DOHH2 (cell line): ENCODE data around the gene OAT.
A peak's percentile ranks its signal among the peaks of the same experiment; 100 is the strongest.
"Not testable (repeated sequence)": the region's sequence is repeated elsewhere in the genome, so short reads cannot be mapped to it uniquely, and the experiment has no call there.

Experiments used
- H3F3A ChIP-seq: fragments of 200-600 bp; sonication (generic), shearing (Covaris generic); 2 replicates; pipeline ENCODE4 v1.6.0; 2016; ENCODE audit warnings: antibody characterized with exemption, mild to moderate bottlenecking; ENCODE audit not compliant: control insufficient read depth, insufficient read depth
- H3K27ac ChIP-seq: fragments of 200-600 bp; sonication (generic); 2 replicates; pipeline ENCODE4 v1.5.1; 2014; ENCODE audit warnings: low read depth, mild to moderate bottlenecking, low read length, moderate library complexity
- H3K27me3 ChIP-seq: fragments of 200-600 bp; sonication (generic); 2 replicates; pipeline ENCODE4 v1.6.1; 2014; ENCODE audit warnings: mild to moderate bottlenecking, low read length, mixed read lengths; ENCODE audit not compliant: control insufficient read depth
- H3K36me3 ChIP-seq: fragments of 200-600 bp; sonication (generic); 2 replicates; pipeline ENCODE4 v1.6.1; 2014; ENCODE audit warnings: mild to moderate bottlenecking, low read length, moderate library complexity, mixed read lengths; ENCODE audit not compliant: control insufficient read depth
- H3K4me1 ChIP-seq: fragments of 200-600 bp; sonication (generic); 2 replicates; pipeline ENCODE4 v1.6.1; 2014; ENCODE audit warnings: mild to moderate bottlenecking, low read length, mixed read lengths; ENCODE audit not compliant: control insufficient read depth
- H3K4me2 ChIP-seq: fragments of 200-600 bp; sonication (generic); 2 replicates; pipeline ENCODE4 v1.6.0; 2014; ENCODE audit warnings: mild to moderate bottlenecking, low read length, moderate library complexity
- H3K4me3 ChIP-seq: fragments of 200-600 bp; sonication (generic); 2 replicates; pipeline ENCODE4 v1.5.1; 2014; ENCODE audit warnings: mild to moderate bottlenecking, low read length, mixed read lengths
- H3K79me2 ChIP-seq: fragments of 200-600 bp; sonication (generic); 2 replicates; pipeline ENCODE4 v1.6.1; 2014; ENCODE audit warnings: mild to moderate bottlenecking, low read length, mixed read lengths; ENCODE audit not compliant: control insufficient read depth
- H3K9me2 ChIP-seq: fragments of 200-600 bp; sonication (generic); replicated peaks from 2 replicates; pipeline ENCODE4 v1.6.1; 2014; ENCODE audit warnings: mild to moderate bottlenecking, low read length, mixed read lengths; ENCODE audit not compliant: control insufficient read depth
- H3K9me3 ChIP-seq: fragments of 200-600 bp; sonication (generic); 2 replicates; pipeline ENCODE4 v1.6.1; 2014; ENCODE audit warnings: antibody characterized with exemption, low read length, mixed read lengths; ENCODE audit not compliant: control insufficient read depth, insufficient read depth
- H4K20me1 ChIP-seq: fragments of 200-600 bp; sonication (generic); 2 replicates; pipeline ENCODE4 v1.6.0; 2014; ENCODE audit warnings: low read depth, mild to moderate bottlenecking, antibody characterized with exemption, low read length, moderate library complexity; ENCODE audit not compliant: control insufficient read depth, insufficient read depth
- CTCF ChIP-seq: fragments of 200-600 bp; sonication (generic); IDR thresholded peaks from one replicate; pipeline ENCODE4 v1.5.1; 2014; ENCODE audit warnings: antibody characterized with exemption, mild to moderate bottlenecking, low read depth, low read length; ENCODE audit not compliant: poor library complexity, severe bottlenecking
- EZH2phosphoT487 ChIP-seq: fragments of 200-600 bp; sonication (generic); IDR thresholded peaks from 2 replicates; pipeline ENCODE4 v1.6.1; 2017; ENCODE audit warnings: borderline replicate concordance, mild to moderate bottlenecking, antibody characterized with exemption, low read length, moderate library complexity, mixed read lengths

Gene OAT

GRCh38 chr10:124436191-124436638, 17.5 kb upstream of the OAT start:
- Histone ChIP-seq H3K9me3 (no peaks in the 10 kb centered on the region), H3K9me2 (no peaks in the 10 kb centered on the region), H3K79me2 (no peaks in the 10 kb centered on the region), H3K36me3 (no peaks in the 10 kb centered on the region), H3K4me3 (0 out of 2 replicates have a peak overlapping the region, but pooled peaks have one; percentile 20), H3K4me2 (peak overlapping the region; percentile 46), H3K27ac (no peak overlapping the region), H4K20me1 (no peaks in the 10 kb centered on the region), H3K27me3 (peaks cover 19% of the 10 kb centered on the region), H3K4me1 (peaks cover 10% of the 10 kb centered on the region), H3F3A (no peaks in the 10 kb centered on the region)
- no peak for TF ChIP-seq CTCF
- TF ChIP-seq EZH2phosphoT487 = no peak

DNA sequence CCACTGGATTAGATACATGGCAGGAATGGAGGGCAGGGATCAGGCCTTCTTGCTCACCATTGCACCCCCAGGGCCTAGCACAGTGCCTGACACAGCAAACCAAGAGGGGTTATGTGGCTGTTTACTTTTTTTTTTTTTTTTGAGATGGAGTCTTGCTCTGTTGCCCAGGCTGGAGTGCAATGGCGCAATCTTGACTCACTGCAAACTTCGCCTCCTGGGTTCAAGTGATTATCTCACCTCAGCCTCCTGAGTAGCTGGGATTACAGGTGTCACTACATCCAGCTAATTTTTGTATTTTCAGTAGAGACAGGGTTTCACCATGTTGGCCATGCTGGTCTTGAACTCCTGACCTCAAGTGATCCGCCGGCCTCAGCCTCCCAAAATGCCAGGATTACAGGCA, 17.0 kb upstream of the OAT start:
- H3K9me3 ChIP-seq, H3K79me2 ChIP-seq, H3F3A ChIP-seq, H3K4me1 ChIP-seq, H3K9me2 ChIP-seq, H3K4me3 ChIP-seq, H3K27ac ChIP-seq, H4K20me1 ChIP-seq, H3K36me3 ChIP-seq: not testable (repeated sequence)
- peak overlapping the region; percentile 46; the same call in 1 of the 2 replicates for H3K4me2 ChIP-seq
- peaks cover 17% of the 10 kb centered on the region for H3K27me3 ChIP-seq

DNA sequence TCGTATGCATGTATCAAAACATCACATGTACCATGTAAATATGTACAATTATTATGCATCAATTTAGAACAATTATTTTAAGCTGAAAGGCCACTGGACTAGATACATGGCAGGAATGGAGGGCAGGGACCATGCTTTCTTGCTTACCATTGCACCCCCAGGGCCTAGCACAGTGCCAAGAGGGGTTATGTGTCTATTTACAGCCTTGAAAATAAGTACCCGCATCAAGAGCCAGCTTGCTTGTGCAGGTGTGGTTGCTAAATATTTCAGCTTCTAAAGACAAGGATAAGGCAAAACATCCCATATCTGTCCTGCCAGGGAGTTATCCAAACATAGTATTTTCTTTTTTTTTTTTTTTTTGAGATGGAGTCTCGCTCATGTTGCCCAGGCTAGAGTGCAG, 14.7 kb upstream of the OAT start:
- H3K79me2 ChIP-seq = no peaks in the 10 kb centered on the region
- no peaks in the 10 kb centered on the region for H3K9me2 ChIP-seq

GRCh38 chr10:124430077-124430476, 11.4 kb upstream of the OAT start:
- TF ChIP-seq CTCF = no peak
- TF ChIP-seq EZH2phosphoT487 = no peak
- Histone ChIP-seq H3K27ac (no peak overlapping the region), H3K4me1 (no peaks in the 10 kb centered on the region), H3K4me3 (no peak overlapping the region), H4K20me1 (no peaks in the 10 kb centered on the region), H3F3A (no peaks in the 10 kb centered on the region), H3K27me3 (peaks cover 20% of the 10 kb centered on the region), H3K79me2 (no peaks in the 10 kb centered on the region), H3K9me3 (no peaks in the 10 kb centered on the region), H3K36me3 (no peaks in the 10 kb centered on the region), H3K4me2 (no peak overlapping the region), H3K9me2 (no peaks in the 10 kb centered on the region)

More for the DNA sequence above, 14.7 kb upstream of the OAT start:
- Histone ChIP-seq H3K27me3 (peaks cover 28% of the 10 kb centered on the region), H3K4me3 (no peak overlapping the region), H3K36me3 (no peaks in the 10 kb centered on the region), H3K27ac (no peak overlapping the region), H3F3A (no peaks in the 10 kb centered on the region), H3K4me2 (no peak overlapping the region), H3K4me1 (peaks cover 10% of the 10 kb centered on the region), H4K20me1 (no peaks in the 10 kb centered on the region), H3K9me3 (no peaks in the 10 kb centered on the region)
- TF ChIP-seq EZH2phosphoT487 (no peak), CTCF (no peak)
